Hypothalamus (tissue), 51 donors: ENCODE measurements around the gene APOC1.
A peak's percentile ranks its signal among the peaks of the same experiment; 100 is the strongest.
"Not testable (repeated sequence)": the region's sequence is repeated elsewhere in the genome, so short reads cannot be mapped to it uniquely, and the experiment has no call there.

Experiments
- DNase-seq, 51 donors: peaks; one replicate each; lab custom pipeline; 2025; lab: John Stamatoyannopoulos, UW

The APOC1 gene

DNA sequence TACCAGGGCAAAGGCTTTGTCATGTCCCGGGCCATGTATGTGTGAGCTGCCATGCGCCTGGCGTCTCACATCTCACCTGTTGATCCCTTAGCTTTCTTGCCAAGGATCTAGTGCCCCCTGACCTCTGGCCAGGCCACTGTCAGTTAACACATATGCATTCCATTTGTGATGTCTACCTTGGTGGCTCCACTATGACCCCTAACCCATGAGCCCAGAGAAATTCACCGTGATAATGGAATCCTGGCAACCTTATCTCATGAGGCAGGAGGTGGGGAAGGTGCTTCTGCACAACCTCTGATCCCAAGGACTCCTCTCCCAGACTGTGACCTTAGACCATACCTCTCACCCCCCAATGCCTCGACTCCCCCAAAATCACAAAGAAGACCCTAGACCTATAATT lies 26.1 kb upstream of the APOC1 start:
- DNase-seq: not testable (repeated sequence)

- no peak for DNase-seq
These were observed 24.5 kb upstream of the APOC1 start for GRCh38 chr19:44889830-44890365.

GRCh38 chr19:44890366-44891015 lies 23.9 kb upstream of the APOC1 start:
- DNase-seq: peak; percentile 92 to 100 (median 100)

GRCh38 chr19:44891016-44891882 lies 23.2 kb upstream of the APOC1 start, which contains the start of gene TOMM40:
Gene TOMM40 (plus strand): TSS chr19:44891254. CDS start chr19:44891416, 162 bp downstream.
- DNase-seq: peak in 11 of 51 donors; percentile 34 to 100 (median 100)

DNA sequence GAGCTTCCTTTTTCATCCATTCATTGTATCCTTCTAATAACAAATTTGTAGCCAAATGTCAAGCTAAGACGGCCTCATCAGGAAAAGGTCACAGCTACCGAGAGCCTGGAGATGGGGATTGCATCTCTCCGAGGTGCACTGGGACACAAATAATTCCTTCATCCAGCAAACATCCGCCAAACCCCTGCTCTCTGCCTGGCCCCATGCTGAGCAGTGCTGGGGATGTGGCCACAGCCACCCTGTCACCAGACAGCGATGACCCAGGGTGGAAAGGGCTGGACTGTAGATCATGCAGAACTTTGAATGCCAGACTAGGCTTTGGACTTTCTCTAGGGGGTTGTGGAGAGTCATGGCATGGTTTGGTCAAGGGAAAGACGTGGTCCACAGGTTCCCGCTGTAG lies 21.5 kb upstream of the APOC1 start:
- DNase-seq: no peak

DNA sequence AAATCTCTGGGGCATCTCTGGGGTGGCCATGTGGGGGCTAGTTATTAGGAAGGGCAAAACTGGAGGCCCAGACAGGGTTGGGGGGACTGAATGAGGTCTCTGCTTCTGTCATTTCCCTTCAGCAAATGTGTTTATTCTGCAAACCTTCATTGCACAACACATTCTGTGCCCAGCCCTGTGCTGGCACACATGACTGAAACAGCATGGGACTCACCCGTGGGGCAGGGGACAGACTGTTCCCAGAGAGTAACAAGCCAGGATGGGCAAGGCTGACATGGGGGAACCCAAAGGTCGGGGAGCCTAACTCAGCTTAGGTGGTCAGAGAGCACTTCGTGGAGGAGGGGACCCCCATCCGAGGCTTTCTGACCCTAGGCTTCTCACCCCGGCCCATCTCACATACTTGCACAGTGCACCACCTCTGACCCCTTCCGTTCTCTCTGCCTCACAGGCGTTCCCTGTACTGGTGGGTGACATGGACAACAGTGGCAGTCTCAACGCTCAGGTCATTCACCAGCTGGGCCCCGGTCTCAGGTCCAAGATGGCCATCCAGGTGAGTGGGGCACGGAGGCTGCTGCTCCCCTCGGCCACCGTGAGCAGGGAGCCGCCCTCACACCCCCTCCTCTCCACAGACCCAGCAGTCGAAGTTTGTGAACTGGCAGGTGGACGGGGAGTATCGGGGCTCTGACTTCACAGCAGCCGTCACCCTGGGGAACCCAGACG lies 20.9 kb upstream of the APOC1 start:
- no peak for DNase-seq

DNA sequence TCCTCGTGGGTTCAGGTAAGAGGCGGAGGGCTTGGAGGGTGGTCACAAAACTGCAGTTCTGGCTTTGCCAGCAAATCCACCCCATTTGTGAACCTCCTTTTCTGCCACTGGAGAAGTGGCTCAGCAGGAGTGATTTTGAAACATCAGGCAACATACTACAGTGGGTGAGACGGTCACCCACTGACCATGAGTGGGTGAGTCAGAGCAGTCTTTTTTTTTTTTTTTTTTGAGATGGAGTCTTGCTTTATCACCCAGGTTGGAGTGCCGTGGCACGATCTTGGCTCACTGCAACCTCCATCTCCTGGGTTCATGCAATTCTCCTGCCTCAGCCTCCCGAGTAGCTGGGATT lies 20.4 kb upstream of the APOC1 start:
- DNase-seq: no peak

DNA sequence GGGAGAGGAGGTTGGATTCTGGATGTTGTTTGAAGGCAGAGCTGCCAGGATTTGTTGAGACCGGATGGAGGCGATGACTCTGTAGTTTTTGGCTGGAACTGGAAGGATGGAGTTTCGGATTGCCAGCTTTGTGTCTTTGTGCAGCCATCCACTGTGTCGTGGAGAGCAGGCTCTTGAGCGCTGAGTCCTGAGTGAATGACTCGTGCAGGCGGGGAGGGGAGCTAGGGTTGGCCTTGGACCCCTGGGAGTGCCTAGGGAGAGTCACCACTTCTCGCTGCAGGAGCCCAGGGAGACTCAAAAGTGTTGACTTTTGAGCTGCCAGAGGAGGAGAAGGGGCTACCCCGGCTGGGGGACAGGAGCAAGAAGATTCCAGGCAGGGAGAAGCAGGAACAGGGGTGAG lies 19.5 kb upstream of the APOC1 start:
- DNase-seq: no peak

- DNase-seq: no peak
These were observed 16.6 kb upstream of the APOC1 start for GRCh38 chr19:44897835-44898234.

DNA sequence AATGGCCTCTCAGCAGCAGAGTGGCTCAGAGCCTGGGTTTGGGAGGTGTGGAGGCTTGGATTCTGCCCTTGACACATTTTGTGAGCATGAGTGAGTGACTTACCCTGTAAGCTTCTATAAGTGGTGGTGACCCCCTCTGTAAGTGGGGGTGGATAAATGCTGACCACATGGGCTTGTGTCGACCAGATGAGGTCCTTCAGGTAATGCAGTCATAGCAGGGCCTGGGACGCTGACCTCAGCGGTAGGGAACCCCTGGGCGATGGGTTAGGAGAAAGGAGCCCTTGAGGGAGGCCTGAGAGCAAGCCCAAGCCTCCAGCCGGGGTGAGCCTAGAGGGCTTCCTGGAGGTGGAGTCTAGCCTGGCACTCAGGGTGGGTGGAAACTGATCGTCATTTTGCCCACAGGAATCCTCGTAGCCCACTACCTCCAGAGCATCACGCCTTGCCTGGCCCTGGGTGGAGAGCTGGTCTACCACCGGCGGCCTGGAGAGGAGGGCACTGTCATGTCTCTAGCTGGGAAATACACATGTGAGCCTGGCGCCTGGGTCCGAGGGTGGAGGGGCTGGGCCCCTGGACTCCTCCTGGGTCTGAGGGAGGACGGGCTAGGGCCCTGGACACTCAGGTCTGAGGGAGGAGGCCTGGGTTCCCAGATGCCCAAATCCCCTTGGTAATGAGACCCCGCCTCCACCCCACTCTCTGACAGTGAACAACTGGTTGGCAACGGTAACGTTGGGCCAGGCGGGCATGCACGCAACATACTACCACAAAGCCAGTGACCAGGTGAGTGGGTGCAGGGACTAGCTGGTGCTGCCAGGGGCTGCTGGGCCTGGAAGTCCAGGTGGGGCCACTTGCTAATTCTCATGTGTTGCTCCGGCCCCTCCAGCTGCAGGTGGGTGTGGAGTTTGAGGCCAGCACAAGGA lies 13.8 kb upstream of the APOC1 start:
- no peak for DNase-seq

- DNase-seq: no peak
These were observed 11.2 kb upstream of the APOC1 start for GRCh38 chr19:44903216-44903601.

GRCh38 chr19:44903602-44904425 lies 10.6 kb upstream of the APOC1 start:
- DNase-seq: peak in 50 of 51 donors; percentile 14 to 87 (median 61)

- peak in 1 of 51 donors; percentile 18 for DNase-seq
These were observed 9.9 kb upstream of the APOC1 start for GRCh38 chr19:44904426-44904994.

GRCh38 chr19:44905437-44906160 lies 8.8 kb upstream of the APOC1 start, which contains the start of gene APOE:
Gene APOE (plus strand): TSS chr19:44905796. CDS start chr19:44906625, 829 bp downstream.
- DNase-seq: peak in 42 of 51 donors; percentile 5 to 81 (median 56)

DNA sequence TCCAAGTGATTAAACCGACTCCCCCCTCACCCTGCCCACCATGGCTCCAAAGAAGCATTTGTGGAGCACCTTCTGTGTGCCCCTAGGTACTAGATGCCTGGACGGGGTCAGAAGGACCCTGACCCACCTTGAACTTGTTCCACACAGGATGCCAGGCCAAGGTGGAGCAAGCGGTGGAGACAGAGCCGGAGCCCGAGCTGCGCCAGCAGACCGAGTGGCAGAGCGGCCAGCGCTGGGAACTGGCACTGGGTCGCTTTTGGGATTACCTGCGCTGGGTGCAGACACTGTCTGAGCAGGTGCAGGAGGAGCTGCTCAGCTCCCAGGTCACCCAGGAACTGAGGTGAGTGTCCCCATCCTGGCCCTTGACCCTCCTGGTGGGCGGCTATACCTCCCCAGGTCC lies 6.8 kb upstream of the APOC1 start:
- DNase-seq: peak in 1 of 51 donors; percentile 6

GRCh38 chr19:44908074-44908835 lies 6.2 kb upstream of the APOC1 start:
- peak in 1 of 51 donors; percentile 22 for DNase-seq

DNA sequence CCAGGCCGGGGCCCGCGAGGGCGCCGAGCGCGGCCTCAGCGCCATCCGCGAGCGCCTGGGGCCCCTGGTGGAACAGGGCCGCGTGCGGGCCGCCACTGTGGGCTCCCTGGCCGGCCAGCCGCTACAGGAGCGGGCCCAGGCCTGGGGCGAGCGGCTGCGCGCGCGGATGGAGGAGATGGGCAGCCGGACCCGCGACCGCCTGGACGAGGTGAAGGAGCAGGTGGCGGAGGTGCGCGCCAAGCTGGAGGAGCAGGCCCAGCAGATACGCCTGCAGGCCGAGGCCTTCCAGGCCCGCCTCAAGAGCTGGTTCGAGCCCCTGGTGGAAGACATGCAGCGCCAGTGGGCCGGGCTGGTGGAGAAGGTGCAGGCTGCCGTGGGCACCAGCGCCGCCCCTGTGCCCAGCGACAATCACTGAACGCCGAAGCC lies 5.6 kb upstream of the APOC1 start:
- peak in 5 of 51 donors; percentile 18 to 49 (median 20) for DNase-seq
